ENCODE data around the gene PRKCA.

PRKCA gene

DNA sequence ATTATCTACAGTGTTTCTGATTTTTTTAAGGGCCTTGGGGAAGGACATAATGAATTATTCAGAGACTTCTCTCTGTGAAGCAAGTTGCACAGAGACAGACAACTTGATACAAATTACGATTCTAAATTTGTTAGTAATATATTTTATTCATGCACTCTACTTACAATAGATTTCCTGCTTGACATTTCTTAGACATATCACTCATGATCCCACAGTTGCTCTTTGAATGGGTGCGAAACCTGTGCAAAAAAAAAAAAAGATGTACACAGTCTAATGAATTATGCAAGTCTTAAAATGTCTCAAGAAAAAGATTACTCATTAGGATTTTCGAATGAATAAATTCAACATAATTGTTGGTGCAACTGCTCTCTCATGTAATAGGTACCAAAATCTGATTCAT is 254.8 kb downstream of the PRKCA start:
- no peak for DNase-seq

DNA sequence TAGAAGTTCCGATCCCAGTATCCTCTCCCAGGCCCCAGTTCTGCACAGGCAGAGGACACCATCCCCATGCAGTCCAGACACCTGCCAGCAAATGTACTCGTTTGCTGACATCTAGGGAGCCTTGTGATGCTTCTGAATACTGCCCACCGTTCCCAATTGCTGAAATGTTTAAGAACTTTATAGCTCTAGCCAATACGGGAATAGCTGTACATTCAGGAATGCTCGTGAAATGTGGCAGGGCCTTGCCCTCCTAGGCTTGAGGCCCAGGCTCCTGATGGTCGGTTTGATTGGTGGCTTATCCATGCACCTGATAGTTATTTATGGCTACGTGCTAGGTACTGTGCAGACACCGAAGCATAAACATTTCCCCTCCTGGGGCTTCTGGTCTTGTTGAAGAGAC is 255.5 kb downstream of the PRKCA start:
- DNase-seq: no peak

DNA sequence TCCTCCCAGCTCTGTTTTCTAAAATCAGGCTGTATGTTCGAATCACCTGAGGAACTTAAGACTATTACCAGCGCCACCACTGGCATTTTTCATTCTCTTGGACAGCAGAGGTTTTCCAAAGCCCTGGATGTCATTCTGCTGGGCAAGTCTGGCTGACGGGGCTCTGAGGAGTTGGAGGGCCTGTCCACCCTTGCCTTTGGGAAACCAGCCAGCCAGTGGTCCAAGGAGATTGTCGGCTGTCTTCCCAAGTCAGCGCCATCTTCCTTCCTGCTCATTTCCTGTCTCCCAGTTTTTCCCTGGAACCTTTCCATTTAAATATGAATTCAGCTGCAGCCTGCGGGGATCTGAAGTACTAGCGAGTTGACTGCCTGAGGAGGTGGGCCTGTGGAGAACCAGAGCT is 258.3 kb downstream of the PRKCA start:
- no peak for DNase-seq

DNA sequence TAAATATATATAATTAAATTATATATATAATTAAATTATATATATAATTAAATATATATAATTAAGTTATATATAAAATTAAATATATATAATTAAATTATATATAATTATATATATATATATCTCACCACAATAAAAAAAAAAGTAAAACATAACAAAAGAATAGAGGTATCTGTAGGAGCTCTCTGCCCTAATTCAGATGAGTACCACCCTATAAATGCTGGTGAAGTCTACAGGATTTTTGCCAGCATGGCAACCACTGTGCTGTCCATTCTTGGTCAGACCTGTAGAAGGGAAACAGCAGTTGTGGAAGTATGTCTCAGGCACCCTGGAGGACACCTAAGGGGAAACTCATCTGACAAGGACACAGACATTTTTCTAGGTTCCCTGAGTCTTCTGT is 259.7 kb downstream of the PRKCA start:
- DNase-seq: no peak

DNA sequence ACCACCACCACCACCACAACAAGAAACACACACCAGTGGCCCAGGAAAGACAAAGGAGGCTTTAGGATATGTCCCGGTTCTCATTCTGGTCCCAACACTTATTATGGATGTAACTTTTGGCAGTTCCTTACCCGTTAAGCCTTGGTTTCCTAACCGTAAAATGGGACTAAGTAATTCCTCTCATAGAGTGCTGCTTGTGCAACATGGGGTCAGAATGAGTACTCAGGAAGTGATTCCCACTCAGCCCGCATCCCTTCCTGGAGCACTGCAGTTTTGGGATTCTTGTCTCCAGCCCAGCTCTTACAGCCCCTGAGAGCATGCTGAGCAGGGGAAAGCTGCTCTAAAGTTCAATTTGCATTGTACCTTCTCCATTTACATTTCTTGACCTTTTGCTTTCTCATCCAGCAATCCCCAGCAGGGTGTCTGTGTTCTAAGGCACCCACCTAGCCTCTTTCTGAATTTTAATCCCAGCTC is 262.6 kb downstream of the PRKCA start:
- DNase-seq: no peak

DNA sequence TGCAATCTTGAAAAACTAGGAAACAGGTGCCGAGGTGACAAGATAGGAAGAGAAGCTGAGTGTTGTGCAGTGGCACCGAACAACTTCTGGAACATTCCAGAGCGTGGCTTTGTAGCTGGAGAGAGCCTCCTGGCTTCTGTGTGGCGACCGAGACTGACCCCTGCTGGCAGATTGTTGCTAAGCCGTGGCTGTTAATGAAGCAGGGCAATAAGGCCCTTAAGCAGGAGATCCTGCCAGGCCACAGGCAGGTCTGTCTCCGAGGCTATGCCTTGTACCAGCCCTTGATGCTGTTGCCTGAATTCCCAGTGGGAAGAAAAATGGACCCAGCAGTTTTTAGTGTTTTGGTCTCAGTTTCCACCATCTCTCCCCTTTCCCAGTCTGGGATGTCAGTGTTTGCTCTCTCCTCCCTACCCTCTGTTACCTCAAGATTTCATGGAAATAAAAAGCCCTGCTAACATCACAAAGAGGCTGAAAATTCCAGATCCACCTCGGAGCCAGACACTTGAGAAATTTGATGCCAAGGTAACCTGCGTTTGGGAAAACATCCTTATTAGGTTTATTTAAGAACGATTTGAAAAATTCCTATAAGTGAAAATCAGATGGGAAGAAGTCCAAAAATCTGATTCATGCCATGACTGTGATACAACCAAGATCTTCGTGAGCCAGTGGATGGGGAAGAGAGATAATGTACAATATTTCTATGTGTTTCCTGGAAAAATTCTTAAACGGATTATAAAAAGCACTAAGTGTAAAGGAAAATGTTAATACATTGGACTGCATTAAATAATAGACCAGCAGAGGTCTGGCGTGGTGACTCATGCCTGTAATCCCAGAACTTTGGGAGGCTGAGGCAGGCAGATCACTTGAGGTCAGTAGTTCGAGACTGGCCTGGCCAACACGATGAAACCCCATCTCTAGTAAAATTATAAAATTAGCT is 265.1 kb downstream of the PRKCA start:
- DNase-seq: peak; percentile 81

DNA sequence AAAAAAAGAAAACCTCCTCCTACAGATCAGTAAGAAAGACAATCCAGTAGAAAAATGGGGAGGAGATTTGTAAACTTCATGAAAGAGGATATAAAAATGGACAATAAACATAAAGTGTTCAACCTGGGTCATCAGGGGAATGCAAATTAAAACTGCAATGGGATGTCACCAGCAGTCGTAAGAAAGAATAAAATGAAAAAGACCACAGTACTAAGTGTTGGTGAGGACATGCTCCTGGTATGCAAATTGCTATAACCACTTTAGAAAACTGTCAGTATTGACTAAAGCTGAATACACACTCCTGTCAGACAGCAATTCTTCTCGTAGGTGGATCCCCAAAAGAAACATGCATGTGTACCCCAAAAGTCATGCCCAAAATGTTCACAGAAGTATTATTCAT is 267.2 kb downstream of the PRKCA start:
- DNase-seq: no peak

DNA sequence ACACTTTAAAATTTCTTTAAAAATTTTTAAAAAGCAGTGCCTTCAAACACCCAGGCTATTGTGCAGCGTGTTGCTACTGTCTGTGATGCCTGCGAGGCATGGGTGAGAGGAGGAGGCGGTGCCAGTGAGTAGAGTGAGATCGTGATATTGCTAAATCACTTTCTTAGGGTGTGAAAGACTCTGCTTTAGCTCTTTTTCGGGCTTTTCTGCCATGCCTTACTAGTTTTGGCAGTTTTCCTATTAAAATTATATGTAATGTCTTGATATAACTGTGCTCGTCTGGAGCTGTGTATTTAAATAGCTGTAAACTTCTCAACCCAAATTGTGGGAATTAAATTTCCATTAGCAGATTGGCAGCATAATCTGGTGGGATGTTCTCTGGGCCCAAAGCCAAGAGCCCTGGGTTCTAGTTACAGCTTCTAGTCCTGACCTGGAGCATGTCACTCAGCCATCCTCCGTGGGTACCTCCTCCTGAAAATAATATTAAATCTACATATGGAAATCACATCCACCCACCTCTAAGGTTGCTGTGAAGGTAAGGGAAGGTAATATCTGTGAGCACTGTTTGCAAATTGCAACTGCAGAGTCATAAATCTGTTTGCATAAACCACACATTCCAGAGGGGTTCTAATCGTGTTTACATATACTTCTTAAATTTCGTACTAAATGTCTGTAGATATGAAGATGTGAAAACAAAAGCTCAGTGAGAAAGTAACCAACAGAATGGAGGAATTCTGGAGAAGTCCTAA is 268.2 kb downstream of the PRKCA start:
- DNase-seq: no peak

DNA sequence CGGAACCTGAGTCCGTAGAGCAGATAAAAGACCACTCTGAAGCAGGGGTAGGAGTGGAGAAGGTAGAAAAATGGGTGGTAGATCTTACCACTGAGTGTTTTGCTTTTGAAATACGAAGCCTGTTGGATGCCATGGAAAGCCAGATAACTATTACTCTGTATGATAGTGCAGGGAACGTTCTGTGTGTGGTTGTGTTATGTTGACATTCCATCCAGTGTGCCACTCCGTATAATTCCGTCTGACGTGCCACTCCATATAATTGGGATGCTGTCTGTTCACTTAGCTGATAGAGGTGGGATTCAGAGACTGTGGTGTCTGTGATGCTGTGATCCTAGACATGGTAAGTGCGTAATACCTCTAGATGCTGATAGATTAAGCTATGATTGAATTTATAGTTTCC is 269.3 kb downstream of the PRKCA start:
- no peak for DNase-seq

DNA sequence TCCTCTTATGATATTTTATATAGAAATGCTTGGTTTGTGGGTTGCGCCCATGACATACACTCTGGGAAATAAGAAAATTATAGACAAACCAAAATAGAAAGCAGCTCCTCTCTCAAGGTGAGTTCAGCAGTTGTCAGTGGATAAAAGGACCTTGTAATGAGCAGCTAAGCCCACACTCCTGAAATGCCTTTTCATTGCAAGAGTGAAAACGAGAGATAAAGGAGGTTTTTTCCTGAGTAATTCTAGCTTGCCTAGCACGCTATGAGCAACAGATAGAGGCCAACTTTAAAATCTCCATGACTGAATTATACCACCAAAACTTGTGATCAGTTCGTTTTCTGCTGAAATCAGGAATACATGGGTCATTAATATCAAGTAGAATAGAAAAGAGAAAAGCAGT is 270.7 kb downstream of the PRKCA start:
- no peak for DNase-seq

DNA sequence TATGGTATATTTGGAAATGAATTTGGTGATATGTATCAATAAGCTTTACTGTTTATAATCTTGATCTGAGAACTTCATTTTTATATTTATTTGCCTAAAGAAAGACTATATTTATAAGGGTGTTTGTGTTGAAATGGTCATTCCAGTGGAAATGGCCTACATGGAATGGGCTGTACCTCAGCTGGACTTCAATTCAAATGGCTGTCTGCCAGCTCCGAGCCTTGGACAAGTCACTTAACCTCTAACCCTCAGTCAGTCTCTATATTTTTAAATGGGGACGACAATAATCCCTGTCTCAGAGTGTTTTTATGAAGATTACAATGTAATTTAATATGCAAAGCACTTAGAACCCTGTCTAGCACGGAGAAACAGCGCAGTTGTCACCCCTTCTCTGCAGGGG is 271.7 kb downstream of the PRKCA start:
- no peak for DNase-seq

DNA sequence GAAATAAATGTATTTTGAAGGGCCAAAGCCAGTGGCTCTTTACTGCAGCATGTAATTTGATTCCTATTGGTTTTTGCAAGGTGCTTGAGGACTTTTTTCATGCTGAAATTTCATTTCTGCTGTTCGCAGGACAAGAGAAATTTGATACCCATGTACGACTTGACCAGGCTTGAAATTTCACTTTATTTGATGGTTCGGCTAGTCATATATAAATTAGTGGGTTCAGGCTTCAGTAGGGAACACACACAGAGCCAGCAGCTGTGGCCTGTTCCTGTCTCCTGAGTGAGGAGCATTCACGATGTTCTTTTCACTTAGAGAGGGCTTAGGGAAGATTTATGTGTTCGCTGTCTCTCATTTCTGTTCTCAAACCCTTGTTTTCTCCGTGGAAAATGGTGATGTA is 274.1 kb downstream of the PRKCA start:
- no peak for DNase-seq

DNA sequence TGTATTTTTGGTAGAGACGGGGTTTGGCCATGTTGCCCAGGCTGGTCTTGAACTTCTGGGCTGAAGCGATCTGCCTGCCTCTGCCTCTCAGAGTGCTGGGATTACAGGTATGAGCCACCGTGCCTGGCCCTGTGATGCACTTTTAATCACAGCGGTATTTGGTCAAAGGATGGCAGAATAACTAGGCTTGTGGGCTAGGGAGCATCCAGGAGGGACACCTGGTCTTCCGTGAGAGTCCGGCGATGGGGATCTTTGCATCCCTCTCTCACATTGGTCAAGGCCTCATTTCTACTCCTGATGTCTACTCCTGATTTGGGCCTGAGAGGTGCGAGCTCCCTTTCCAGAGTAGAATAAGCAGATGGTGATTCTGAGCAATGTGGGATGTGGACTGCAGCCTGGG is 274.6 kb downstream of the PRKCA start:
- DNase-seq: no peak

DNA sequence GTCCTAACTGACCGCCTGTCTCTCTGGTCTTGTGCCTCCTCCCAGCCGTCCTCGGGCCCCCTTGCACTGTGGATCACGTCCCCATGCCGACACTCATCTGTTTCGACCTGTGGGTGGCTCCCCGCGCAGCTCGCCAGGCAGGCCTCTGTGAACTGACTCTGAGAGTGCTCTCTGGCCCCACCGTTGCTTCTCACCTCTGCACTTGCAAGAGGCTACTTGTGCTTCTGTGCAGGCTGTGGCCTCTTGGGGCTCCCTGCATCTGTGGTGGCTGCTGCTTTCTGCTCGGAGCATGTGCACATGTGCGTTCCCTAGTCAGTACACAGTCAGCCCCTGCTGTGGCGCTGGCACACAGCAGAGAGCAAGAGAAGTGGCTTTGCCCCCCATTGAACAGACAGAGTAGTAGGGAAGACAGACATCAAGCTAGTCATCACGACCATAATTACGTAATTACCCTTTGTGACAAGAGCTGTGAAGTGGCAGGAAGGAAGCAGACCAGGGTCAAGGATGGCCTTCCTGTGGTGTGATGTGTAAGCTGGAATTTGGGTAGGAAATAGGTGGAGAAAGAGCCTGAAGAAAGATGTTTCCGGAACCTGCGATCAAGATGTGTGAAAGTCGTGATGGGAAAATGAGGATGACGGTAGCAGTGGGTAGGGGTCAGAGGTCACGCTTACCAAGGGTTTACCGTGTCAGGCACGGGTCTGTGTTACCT is 276.5 kb downstream of the PRKCA start:
- no peak for DNase-seq

DNA sequence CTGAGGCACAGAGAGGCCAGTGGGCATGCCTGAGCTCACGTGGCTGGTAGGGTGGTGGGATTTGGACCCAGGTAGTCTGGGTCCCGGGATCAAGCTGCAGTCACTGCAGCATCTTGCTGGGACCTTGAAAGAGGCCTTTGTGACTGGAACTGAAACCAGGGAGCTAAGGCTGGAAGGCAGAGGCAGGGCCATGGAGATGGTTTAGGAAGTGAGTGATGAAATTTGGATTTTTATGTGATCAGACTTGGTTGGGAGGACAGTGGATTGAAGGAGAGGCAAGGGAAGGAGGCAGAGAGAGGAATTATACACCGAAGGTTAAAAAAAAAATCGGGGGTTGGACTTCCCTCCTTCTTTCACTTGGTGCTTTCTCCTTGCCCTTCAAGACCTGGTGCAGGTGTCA is 277.1 kb downstream of the PRKCA start:
- DNase-seq: no peak

DNA sequence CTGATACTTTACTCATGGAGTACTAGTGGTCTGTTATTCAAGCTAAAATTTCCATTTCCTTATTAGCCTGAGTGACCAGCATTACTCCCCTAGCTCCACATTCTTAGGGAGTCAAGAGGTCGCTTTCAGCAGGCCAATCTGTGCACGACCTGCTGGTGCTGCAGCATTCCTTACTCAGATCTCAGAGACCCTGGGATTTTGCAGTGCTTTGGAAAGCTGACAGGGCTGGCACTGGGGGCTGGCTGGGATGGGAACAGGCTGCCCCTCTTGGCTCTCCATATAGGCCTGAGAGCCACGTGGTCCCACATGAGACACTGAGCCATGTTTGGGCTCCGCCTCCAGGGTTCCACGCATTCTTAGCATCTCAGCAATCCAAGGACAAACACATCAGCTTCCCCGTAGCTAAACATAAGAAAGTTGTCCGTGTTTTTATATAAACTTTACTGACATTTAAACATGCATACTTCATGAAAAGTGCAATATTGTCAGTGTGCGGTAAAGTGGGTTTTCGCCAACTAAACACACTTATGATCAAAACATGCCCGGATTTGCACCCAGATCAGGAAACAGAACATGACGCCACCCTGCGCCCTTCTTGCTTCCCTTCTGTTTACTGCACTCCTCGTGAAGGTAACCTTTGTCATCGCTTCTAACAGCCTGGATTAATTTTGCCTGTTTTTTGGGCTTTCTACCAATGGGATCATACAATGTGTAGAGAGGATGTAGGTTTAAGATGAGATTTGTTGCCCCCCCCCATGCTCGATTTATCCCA is 278.0 kb downstream of the PRKCA start:
- no peak for DNase-seq

DNA sequence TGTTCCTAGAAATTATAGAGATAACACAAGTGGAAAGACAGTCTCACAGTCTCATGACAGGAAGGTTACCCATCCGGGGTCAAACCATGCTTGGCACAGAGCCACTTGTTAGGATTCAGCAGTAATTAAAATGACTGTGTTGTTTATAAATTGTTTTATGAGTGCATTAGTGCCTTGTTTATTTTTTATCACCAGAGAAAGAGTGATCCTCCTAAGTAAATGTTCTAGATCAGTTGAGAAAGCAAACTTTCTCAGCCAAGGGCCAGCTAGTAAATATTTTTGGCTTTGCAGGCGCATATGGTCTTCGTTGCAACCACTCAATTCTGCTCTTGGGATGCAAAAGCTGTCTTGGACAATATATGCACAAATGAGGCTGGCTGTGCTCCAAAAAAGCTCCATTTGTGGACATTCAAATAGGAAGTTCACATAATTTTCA is 278.6 kb downstream of the PRKCA start:
- DNase-seq: no peak

DNA sequence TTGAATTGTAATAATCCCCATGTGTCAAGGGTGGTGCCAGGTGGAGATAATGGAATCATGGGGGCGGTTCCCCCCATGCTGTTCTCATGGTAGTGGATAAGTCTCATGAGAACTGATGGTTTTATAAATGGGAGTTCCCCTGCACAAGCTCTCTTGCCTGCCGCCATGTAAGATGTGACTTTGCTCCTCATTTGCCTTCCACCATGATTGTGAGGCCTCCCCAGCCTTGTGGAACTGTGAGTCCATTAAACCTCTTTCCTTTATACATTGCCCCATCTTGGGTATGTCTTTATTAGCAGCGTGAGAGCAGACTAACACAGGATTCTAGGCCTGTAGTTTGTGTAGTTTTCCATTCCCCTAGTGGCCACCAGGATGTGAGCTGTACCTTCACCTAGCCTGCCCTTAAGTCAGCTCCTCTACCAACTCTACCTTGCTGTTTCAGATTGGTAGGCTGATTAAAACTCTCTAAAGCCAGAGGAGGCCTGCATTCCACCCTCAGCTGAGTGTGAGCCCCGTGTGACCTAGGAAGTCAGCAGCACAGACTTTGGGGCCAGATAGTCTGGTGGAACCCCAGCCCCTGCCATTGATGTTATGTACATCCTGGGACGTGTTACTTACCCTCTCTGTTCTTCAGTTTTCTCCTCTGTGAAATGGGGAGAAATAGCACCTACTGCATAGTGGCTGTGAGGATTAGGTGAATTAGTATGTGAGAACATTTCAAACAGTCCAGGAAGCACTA is 280.1 kb downstream of the PRKCA start:
- no peak for DNase-seq

DNA sequence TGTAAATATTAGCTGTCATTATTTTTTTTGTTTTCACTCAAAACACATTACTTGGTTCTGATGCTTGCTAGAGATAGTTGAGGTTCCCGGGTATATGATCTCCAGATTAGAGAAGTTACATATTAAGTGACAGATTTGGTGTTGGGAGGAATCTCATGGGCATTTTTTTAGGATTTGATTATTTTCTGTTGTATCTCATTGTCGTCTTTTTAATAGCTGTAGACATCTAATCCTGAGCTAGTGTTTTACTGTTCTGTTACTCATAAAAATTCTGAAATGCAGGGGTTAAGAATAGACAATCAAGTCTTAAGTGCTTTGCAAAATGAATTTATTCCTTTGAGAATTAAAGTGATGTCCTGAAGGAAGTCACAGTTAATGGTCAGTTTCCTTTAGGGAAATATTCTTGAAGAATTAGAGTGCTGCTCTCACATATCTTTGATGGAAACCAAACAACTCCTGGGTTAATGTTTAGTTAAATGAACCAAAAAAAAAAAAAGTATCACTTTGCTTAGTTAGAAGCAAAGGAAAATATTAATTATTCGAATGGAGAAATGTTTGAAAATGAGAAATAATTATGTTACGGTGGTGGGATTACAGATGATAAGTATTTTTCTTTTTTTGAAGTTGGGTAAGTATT is 280.8 kb downstream of the PRKCA start:
- DNase-seq: no peak

DNA sequence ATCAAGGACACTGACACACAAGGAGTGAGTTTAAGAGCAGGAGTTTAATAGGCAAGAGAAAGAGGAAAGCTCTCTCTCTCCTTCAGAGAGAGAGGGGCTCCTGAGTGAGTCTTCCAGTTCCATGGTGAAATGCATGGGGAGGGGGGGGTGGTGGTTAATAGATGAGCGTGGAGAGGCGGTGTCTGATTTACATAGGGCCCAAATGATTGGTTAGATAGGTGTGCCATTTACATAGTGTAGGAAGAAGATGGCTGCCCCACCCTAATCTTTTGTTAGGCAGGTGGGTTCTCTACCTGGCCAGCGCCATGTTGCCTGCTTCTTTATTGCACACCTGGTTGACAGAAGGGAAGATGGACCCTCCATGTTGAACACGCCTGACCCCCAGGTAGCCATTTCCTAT is 282.5 kb downstream of the PRKCA start:
- DNase-seq: no peak

DNA sequence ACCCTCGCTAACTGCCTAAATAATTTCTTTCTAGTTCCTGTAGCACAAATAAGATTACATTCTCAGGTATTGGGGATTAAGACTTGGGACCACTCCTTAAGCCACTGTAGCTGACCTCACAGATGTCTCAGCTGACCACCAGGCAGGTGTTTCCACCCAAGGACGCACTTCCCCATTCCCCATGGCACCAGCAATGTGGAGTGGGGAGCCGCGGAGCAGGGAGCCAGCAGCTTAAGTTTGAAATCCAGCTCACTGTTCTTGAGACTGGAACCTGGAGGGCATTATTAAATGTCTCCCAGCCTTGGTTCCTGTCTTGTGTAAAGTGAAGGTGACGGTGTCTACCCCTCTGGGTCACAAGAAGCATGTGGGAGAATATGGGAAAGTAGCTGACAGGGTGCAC is 283.1 kb downstream of the PRKCA start:
- no peak for DNase-seq
